Neuronal stem cell (in vitro differentiated cells): ENCODE measurements around the gene TWSG1.

Experiments
- DNase-seq: peaks from one replicate; pipeline ENCODE4 v3.0.0-alpha.2; 2013; ENCODE audit warnings: low spot score
- H2AFZ ChIP-seq: one replicate; pipeline ENCODE4 v1.6.1; 2013; ENCODE audit warnings: mild to moderate bottlenecking, low read length, inconsistent platforms
- H2AK5ac ChIP-seq: 2 replicates; pipeline ENCODE4 v1.6.1; 2013; ENCODE audit warnings: low read depth, mild to moderate bottlenecking, inconsistent platforms, low read length, moderate library complexity, mixed read lengths
- H2BK120ac ChIP-seq: 2 replicates; pipeline ENCODE4 v1.6.1; 2013; ENCODE audit warnings: low read depth, mild to moderate bottlenecking, inconsistent platforms, low read length, moderate library complexity, mixed read lengths
- H2BK12ac ChIP-seq: one replicate; pipeline ENCODE4 v1.6.1; 2013; ENCODE audit warnings: low read length, inconsistent platforms
- H2BK15ac ChIP-seq: 2 replicates; pipeline ENCODE4 v1.6.1; 2013; ENCODE audit warnings: mild to moderate bottlenecking, low read length, inconsistent platforms, mixed read lengths
- H2BK5ac ChIP-seq: one replicate; pipeline ENCODE4 v1.6.1; 2013; ENCODE audit warnings: inconsistent platforms, mild to moderate bottlenecking, low read length, moderate library complexity
- H3K14ac ChIP-seq: one replicate; pipeline ENCODE4 v1.6.1; 2013; ENCODE audit warnings: low read length, inconsistent platforms
- H3K18ac ChIP-seq: 2 replicates; pipeline ENCODE4 v1.6.1; 2013; ENCODE audit warnings: low read length, inconsistent platforms
- H3K23ac ChIP-seq: 2 replicates; pipeline ENCODE4 v1.6.1; 2013; ENCODE audit warnings: low read depth, mild to moderate bottlenecking, mixed read lengths, low read length, inconsistent platforms; ENCODE audit not compliant: poor library complexity
- H3K27ac ChIP-seq: replicated peaks from 3 replicates; pipeline ENCODE4 v1.5.1; 2013; ENCODE audit warnings: low read length, inconsistent platforms
- H3K27me3 ChIP-seq, 3 experiments: 2 replicates each; pipeline ENCODE4 v1.6.1; 2013; ENCODE audit warnings: low read length in 3 of 3, mild to moderate bottlenecking in 2 of 3, inconsistent platforms in 1 of 3, low read depth in 1 of 3, mixed read lengths in 1 of 3, moderate library complexity in 1 of 3; ENCODE audit not compliant: control insufficient read depth in 3 of 3, insufficient read depth in 3 of 3
- H3K36me3 ChIP-seq, 2 donors: replicated peaks in 1 of 2; 2 replicates each; pipeline ENCODE4 v1.6.1; 2013; ENCODE audit warnings: low read length in 2 of 2; ENCODE audit not compliant: control insufficient read depth in 2 of 2, insufficient read depth in 2 of 2
- H3K4ac ChIP-seq: 2 replicates; pipeline ENCODE4 v1.6.1; 2013; ENCODE audit warnings: inconsistent platforms, mild to moderate bottlenecking, low read length, moderate library complexity
- H3K4me1 ChIP-seq, 2 donors: 1 replicate in 1 of 2; 2 replicates in 1 of 2; pipeline ENCODE4 v1.6.1; 2013; ENCODE audit warnings: low read length in 2 of 2, low read depth in 1 of 2; ENCODE audit not compliant: control insufficient read depth in 2 of 2, insufficient read depth in 1 of 2
- H3K4me2 ChIP-seq: one replicate; pipeline ENCODE4 v1.6.1; 2013; ENCODE audit warnings: mild to moderate bottlenecking, low read length, inconsistent platforms; ENCODE audit not compliant: insufficient read depth, poor library complexity, severe bottlenecking
- H3K4me3 ChIP-seq, 2 donors: 2 replicates each; pipeline ENCODE4 v1.5.1; 2013; ENCODE audit warnings: low read length in 2 of 2, mild to moderate bottlenecking in 2 of 2, inconsistent platforms in 1 of 2, moderate library complexity in 1 of 2
- H3K79me1 ChIP-seq: one replicate; pipeline ENCODE4 v1.6.1; 2013; ENCODE audit warnings: low read depth, mild to moderate bottlenecking, inconsistent platforms, low read length, moderate library complexity
- H3K9ac ChIP-seq: one replicate; pipeline ENCODE4 v1.6.1; 2013; ENCODE audit warnings: mild to moderate bottlenecking, low read depth, low read length, inconsistent platforms; ENCODE audit not compliant: poor library complexity
- H3K9me3 ChIP-seq, 2 donors: replicated peaks in 1 of 2; 2 replicates each; pipeline versions ENCODE3 to v1.6.1; 2013; ENCODE audit warnings: low read length in 2 of 2, mild to moderate bottlenecking in 2 of 2, inconsistent platforms in 1 of 2, low read depth in 1 of 2, mixed read lengths in 1 of 2, moderate library complexity in 1 of 2; ENCODE audit not compliant: control insufficient read depth in 2 of 2, insufficient read depth in 1 of 2
- H4K8ac ChIP-seq: one replicate; pipeline ENCODE4 v1.6.1; 2013; ENCODE audit warnings: low read depth, mild to moderate bottlenecking, inconsistent platforms, low read length, moderate library complexity
- H4K91ac ChIP-seq: one replicate; pipeline ENCODE4 v1.6.1; 2013; ENCODE audit warnings: low read length, low read depth, mild to moderate bottlenecking, inconsistent platforms; ENCODE audit not compliant: poor library complexity
- WGBS, 2 donors: extraction: QIAGEN DNeasy Blood & Tissue Kit; methylation state at CpG; one replicate each; pipeline ENCODE4 v1.1.7; 2013; ENCODE audit warnings: missing lambda C conversion rate in 2 of 2, mixed read lengths in 1 of 2; ENCODE audit not compliant: insufficient read length in 2 of 2, insufficient replicate concordance in 1 of 2; ENCODE audit errors: extremely low coverage in 2 of 2; 5-methylcytosine and 5-hydroxymethylcytosine counted together

The TWSG1 gene

GRCh38 chr18:9389706-9390105, 55.1 kb downstream of the TWSG1 start:
- no peak for DNase-seq
- no peak overlapping the region for H3K4me3 ChIP-seq
- no CpG with 5 or more reads among the region's 5 CpGs for WGBS, 2 donors

GRCh38 chr18:9392726-9393125, 58.2 kb downstream of the TWSG1 start:
- H3K4me2 ChIP-seq: no peak overlapping the region
- no peak overlapping the region for H3K4me3 ChIP-seq
- H3K36me3 ChIP-seq: peaks cover 2 to 80% of the 10 kb centered on the region in 2 donors
- no peak overlapping the region for H2AFZ ChIP-seq
- no peaks in the 10 kb centered on the region for H3K27me3 ChIP-seq
- H2BK5ac ChIP-seq: no peak overlapping the region
- H3K79me1 ChIP-seq: no peaks in the 10 kb centered on the region
- no CpG with 5 or more reads among the region's 3 CpGs for WGBS, 2 donors
- no peak overlapping the region for H3K23ac ChIP-seq
- no peak for DNase-seq
- no peak overlapping the region for H3K27ac ChIP-seq
- no peak overlapping the region for H2BK15ac ChIP-seq
- H3K18ac ChIP-seq: no peak overlapping the region
- H3K14ac ChIP-seq: no peak overlapping the region
- no peak overlapping the region for H2BK12ac ChIP-seq
- H2BK120ac ChIP-seq: no peak overlapping the region
- no peaks in the 10 kb centered on the region for H3K4me1 ChIP-seq
- H4K91ac ChIP-seq: no peak overlapping the region
- H2AK5ac ChIP-seq: no peak overlapping the region
- no peak overlapping the region for H4K8ac ChIP-seq
- H3K9me3 ChIP-seq: peaks cover 1 to 22% of the 10 kb centered on the region in 2 donors
- no peak overlapping the region for H3K9ac ChIP-seq
- no peak overlapping the region for H3K4ac ChIP-seq

More at GRCh38 chr18:9389706-9390105, 55.1 kb downstream of the TWSG1 start:
- no peaks in the 10 kb centered on the region for H3K27me3 ChIP-seq
- no peak overlapping the region for H3K4ac ChIP-seq
- H2BK15ac ChIP-seq: no peak overlapping the region
- no peak overlapping the region for H2AK5ac ChIP-seq
- no peak overlapping the region for H2BK5ac ChIP-seq
- no peak overlapping the region for H4K91ac ChIP-seq
- H3K9ac ChIP-seq: no peak overlapping the region
- H3K79me1 ChIP-seq: no peaks in the 10 kb centered on the region
- no peak overlapping the region for H4K8ac ChIP-seq
- no peak overlapping the region for H2AFZ ChIP-seq
- H3K4me2 ChIP-seq: no peak overlapping the region
- H3K14ac ChIP-seq: no peak overlapping the region
- H2BK120ac ChIP-seq: no peak overlapping the region
- H3K18ac ChIP-seq: no peak overlapping the region
- H2BK12ac ChIP-seq: no peak overlapping the region
- no peak overlapping the region for H3K23ac ChIP-seq
- peaks cover 0 to 52% of the 10 kb centered on the region in 2 donors for H3K36me3 ChIP-seq
- H3K27ac ChIP-seq: no peak overlapping the region
- peaks cover 1 to 22% of the 10 kb centered on the region in 2 donors for H3K9me3 ChIP-seq
- no peaks in the 10 kb centered on the region for H3K4me1 ChIP-seq

- Histone ChIP-seq H3K27me3 (no peaks in the 10 kb centered on the region), H3K27ac (no peak overlapping the region), H3K9ac (no peak overlapping the region), H4K91ac (no peak overlapping the region), H3K79me1 (no peaks in the 10 kb centered on the region), H3K18ac (no peak overlapping the region), H2BK12ac (no peak overlapping the region), H2BK120ac (no peak overlapping the region), H3K4me1 (no peaks in the 10 kb centered on the region), H2AK5ac (no peak overlapping the region), H3K4me2 (no peak overlapping the region), H2BK15ac (no peak overlapping the region), H3K9me3 (peaks cover 1 to 22% of the 10 kb centered on the region in 2 donors), H2BK5ac (no peak overlapping the region), H3K14ac (no peak overlapping the region), H3K4me3 (no peak overlapping the region), H3K36me3 (peaks cover 2 to 91% of the 10 kb centered on the region in 2 donors), H3K4ac (no peak overlapping the region), H3K23ac (no peak overlapping the region), H2AFZ (no peak overlapping the region), H4K8ac (no peak overlapping the region)
- no peak for DNase-seq
- no CpG with 5 or more reads among the region's 3 CpGs for WGBS, 2 donors
These were observed 59.5 kb downstream of the TWSG1 start for GRCh38 chr18:9394046-9394445.

GRCh38 chr18:9400197-9400596, 65.6 kb downstream of the TWSG1 start:
- Histone ChIP-seq H2BK120ac (no peak overlapping the region), H2AFZ (no peak overlapping the region), H4K8ac (no peak overlapping the region), H3K14ac (no peak overlapping the region), H3K18ac (no peak overlapping the region), H2BK12ac (no peak overlapping the region), H3K79me1 (no peaks in the 10 kb centered on the region), H3K4ac (no peak overlapping the region), H3K4me1 (no peaks in the 10 kb centered on the region), H3K36me3 (peaks cover 3 to 64% of the 10 kb centered on the region in 2 donors), H3K27me3 (no peaks in the 10 kb centered on the region), H2BK5ac (no peak overlapping the region), H3K27ac (no peak overlapping the region), H2BK15ac (no peak overlapping the region), H3K9ac (no peak overlapping the region), H3K4me3 (no peak overlapping the region), H3K23ac (no peak overlapping the region), H3K9me3 (peaks cover 0 to 4% of the 10 kb centered on the region in 2 donors), H2AK5ac (no peak overlapping the region), H4K91ac (no peak overlapping the region), H3K4me2 (no peak overlapping the region)
- WGBS, 2 donors: no CpG with 5 or more reads among the region's 5 CpGs
- no peak for DNase-seq
